HG02870 (cell line): ENCODE results near the gene RHOC.

Source experiments
- ATAC-seq: cut with Tn5 transposase; IDR thresholded peaks from one replicate; pipeline ENCODE4 v1.9.1; 2021; ENCODE audit warnings: mild to moderate bottlenecking, moderate library complexity; ENCODE audit not compliant: unreplicated experiment

The RHOC gene

GRCh38 chr1:112702420-112703261, 4.3 kb downstream of the RHOC start:
- no peak for ATAC-seq

DNA sequence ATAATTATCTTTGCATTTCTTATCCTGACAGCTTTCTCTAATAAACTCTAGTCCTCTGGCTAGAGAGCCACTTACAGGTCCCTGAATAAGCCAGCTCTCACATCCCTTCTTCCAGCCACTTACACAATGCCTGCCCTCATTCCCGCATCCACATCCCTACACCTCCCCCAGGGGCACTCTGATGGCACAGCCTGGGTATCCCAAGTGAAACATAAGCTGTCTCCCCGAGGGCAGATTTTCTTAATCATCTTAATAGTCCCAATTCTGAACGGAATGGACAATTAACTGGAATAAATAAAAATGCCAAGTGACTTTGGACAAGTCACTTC, 4.9 kb downstream of the RHOC start:
- ATAC-seq: no peak

DNA sequence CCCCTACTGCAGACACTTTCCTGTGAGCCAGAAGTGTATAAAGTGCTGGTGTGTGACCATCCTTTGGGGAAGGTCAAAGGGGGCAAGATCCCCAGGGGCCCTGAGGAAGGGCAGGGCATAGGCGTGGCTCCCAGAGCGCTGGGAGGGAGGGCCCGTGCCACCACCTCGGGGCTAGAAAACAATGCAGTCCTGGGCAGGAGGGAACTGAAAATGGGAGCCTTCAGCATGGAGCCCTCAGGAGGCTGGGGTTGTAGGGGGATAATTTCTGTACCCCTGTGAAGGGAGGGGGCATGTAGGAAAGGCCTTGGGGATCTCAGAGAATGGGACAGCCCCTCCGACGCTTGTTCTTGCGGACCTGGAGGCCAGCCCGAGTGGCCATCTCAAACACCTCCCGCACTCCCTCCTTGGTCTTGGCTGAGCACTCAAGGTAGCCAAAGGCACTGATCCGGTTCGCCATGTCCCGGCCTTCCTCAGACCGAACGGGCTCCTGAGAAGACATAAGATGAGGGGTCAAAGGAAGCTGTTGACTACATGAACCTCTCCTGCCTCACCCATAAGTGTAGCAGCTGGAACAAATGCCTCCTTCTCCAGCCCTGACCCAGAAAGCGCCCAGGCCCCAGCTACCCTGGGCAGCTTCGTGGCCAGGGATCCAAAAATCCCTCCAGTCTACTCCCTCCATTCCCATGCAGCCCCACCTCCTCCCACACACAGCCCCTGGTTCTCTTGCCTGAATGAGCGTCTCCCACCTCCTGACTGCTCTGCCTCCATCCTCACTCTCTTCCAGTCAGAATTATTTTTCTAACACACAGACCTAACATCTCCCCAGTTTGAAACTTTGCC, 5.5 kb downstream of the RHOC start:
- ATAC-seq: no peak

DNA sequence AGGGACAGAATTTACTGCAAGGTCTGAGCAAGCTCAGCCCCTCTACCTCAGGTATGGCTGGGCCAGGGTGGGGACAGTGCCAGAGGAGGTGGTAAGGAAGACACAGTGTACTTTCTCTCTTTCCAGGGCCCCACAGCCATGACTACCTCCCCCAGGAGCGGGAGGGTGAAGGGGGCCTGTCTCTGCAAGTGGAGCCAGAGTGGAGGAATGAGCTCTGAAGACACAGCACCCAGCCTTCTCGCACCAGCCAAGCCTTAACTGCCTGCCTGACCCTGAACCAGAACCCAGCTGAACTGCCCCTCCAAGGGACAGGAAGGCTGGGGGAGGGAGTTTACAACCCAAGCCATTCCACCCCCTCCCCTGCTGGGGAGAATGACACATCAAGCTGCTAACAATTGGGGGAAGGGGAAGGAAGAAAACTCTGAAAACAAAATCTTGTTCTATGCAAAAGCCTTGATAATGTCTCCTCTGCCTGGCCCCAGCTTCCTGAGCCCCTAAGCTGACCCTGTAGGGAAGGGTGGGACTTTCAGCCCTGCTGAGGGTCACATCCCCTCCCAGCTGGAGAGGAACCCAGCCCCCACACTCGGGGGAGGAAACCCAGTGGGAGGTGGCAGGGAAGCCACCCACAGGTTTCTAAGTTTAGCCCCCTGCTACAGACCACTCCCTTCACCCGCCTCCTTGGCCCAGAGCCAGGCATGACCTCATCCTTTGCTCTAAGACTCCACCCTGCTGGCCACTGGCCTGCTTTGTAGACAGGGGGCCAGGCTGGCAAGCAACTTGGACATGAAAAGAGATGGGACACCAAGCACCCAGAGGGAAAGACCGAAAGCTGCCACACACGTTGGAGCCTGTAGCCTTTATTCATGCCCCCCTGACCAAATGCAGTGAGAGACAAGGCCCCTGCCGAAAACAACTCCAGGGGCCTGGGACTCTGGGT, 6.4 kb downstream of the RHOC start:
- ATAC-seq: no peak

- ATAC-seq: no peak
Observed at GRCh38 chr1:112699425-112700144, 7.3 kb downstream of the RHOC start.

- no peak for ATAC-seq
Observed at GRCh38 chr1:112698366-112699310, 8.3 kb downstream of the RHOC start.

DNA sequence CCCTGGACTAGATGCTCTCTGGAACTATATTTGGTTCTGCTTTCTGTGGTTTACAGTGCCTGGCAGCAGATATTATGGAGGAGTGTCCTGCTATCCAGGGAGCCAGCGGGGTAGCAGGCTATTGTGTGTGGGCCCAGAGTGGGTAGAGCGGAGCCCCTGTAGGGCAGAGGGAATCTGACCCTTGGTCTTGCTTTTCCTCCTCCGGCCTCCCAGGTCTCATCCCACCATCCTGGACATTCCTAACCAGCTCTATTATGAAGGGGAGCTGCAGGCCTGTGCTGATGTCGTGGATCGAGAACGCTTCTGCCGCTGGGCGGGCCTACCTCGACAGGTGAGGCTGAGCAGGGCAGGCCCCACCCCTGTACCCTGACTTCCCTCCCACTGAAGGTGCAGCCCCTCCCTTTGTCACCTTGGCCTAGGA, 9.1 kb downstream of the RHOC start:
- ATAC-seq: no peak

- ATAC-seq: no peak
Observed at GRCh38 chr1:112696578-112697314, 10.2 kb downstream of the RHOC start.

GRCh38 chr1:112695276-112695675, 11.7 kb downstream of the RHOC start:
- ATAC-seq: no peak

DNA sequence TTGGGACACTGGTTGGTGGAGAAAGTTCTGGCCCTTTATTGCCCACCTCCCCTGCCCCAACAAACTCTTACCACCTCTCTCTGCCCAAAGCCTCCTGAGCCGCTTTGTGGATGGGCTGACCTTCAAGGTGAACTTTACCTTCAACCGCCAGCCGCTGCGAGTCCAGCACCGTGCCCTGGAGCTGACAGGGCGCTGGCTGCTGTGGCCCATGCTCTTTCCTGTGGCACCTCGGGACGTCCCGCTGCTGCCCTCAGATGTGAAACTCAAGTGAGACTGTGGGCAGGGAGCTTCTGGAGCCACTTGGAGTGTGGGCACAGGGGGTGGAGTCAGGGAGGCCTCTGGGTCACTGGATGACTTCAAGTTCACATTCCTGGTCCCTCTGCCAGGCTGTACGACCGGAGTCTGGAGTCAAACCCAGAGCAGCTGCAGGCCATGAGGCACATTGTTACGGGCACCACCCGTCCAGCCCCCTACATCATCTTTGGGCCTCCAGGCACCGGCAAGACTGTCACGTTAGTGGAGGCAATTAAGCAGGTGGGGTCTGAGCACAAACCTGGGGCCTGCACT, 12.5 kb downstream of the RHOC start:
- no peak for ATAC-seq

DNA sequence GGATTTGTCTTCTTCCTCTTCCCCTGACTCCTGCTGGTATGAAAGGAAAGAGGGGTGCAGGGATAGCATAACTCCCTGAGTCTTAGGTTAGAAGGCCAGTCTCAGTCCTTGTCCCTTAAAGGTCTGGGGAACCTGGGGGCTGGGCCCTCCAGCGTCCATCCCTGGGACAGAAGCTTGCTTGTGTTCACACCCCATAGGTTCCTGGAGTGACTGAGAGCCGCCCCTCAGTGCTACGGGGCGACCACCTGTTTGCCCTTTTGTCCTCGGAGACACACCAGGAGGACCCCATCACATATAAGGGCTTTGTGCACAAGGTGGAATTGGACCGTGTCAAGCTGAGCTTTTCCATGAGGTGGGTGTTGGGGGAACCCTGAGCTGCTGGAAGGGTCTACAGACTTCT, 13.1 kb downstream of the RHOC start:
- no peak for ATAC-seq

DNA sequence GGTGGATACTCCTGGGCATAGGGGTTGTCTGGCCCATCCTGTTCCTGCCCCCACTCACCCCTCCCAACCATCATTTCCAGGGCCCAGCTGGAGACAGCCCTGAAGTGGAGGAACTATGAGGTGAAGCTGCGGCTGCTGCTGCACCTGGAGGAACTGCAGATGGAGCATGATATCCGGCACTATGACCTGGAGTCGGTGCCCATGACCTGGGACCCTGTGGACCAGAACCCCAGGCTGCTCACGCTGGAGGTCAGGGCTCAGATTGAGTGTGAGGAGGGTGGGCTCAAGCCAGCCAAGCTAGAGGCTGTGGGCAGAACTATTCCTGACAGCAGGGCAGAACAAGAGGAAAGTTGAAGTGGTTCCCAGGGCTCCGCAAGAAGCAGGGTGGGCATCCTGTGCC, 14.2 kb downstream of the RHOC start:
- ATAC-seq: no peak

- no peak for ATAC-seq
Observed at GRCh38 chr1:112689842-112690237, 17.1 kb downstream of the RHOC start.

- ATAC-seq: no peak
Observed at GRCh38 chr1:112689196-112689841, 17.6 kb downstream of the RHOC start.

DNA sequence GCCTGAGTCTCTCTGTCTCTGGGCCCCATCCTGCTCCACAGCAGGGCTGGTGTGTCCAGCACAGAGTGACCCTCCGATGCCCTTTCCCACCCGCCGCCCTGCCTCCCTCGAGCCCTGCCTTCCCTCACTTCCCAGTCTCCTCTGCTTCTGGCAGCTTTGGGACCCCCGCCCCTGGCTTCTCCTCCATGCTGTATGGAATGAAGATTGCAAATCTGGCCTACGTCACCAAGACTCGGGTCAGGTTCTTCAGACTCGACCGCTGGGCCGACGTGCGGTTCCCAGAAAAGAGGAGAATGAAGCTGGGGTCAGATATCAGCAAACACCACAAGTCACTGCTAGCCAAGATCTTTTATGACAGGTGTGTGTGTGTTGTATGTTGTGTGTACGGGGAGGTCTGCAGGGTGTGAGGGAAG, 18.1 kb downstream of the RHOC start:
- ATAC-seq: no peak

GRCh38 chr1:112687785-112688496, 19.0 kb downstream of the RHOC start:
- no peak for ATAC-seq

- no peak for ATAC-seq
Observed at GRCh38 chr1:112687361-112687760, 19.6 kb downstream of the RHOC start.
